ENCODE measurements around the gene SLC35F3.

SLC35F3 gene

GRCh38 chr1:234311414-234311813 lies 406.9 kb downstream of the SLC35F3 start:
- TF ChIP-seq CTCF (IDR thresholded peaks at IDR 0.05; ENCODE audit: extremely low read depth, insufficient read depth, missing control alignments): no peak
- in situ Hi-C loops (cut with MboI; ENCODE audit: low pct_unique_long_range_greater_than_20kb, low sequenced_read_pairs, unreplicated experiment): loop anchor here (10.0 kb wide), 1 partner anchor 167 kb away; no protein-coding TSS in a partner anchor
- no peak for DNase-seq (ENCODE audit: low spot score)

- DNase-seq (ENCODE audit: low spot score): no peak
- TF ChIP-seq CTCF (IDR thresholded peaks at IDR 0.05; ENCODE audit: extremely low read depth, insufficient read depth, missing control alignments): no peak
- in situ Hi-C loops (cut with MboI; ENCODE audit: low pct_unique_long_range_greater_than_20kb, low sequenced_read_pairs, unreplicated experiment): loop anchor here (10.0 kb wide), 1 partner anchor 168 kb away; no protein-coding TSS in a partner anchor
Observed at GRCh38 chr1:234313171-234313570, 408.7 kb downstream of the SLC35F3 start.

GRCh38 chr1:234315091-234315541 lies 410.6 kb downstream of the SLC35F3 start:
- in situ Hi-C loops (cut with MboI; ENCODE audit: low pct_unique_long_range_greater_than_20kb, low sequenced_read_pairs, unreplicated experiment): loop anchor here (10.0 kb wide), 1 partner anchor 170 kb away; no protein-coding TSS in a partner anchor
- DNase-seq (ENCODE audit: low spot score): no peak

GRCh38 chr1:234315588-234315987 lies 411.1 kb downstream of the SLC35F3 start:
- no peak for DNase-seq (ENCODE audit: low spot score)
- no peak for TF ChIP-seq CTCF (IDR thresholded peaks at IDR 0.05; ENCODE audit: extremely low read depth, insufficient read depth, missing control alignments)
- in situ Hi-C loops (cut with MboI; ENCODE audit: low pct_unique_long_range_greater_than_20kb, low sequenced_read_pairs, unreplicated experiment): loop anchor here (10.0 kb wide), 1 partner anchor 171 kb away; no protein-coding TSS in a partner anchor

More at GRCh38 chr1:234315091-234315541, 410.6 kb downstream of the SLC35F3 start:
- TF ChIP-seq CTCF (IDR thresholded peaks at IDR 0.05; ENCODE audit: extremely low read depth, insufficient read depth, missing control alignments): no peak

- in situ Hi-C loops (cut with MboI; ENCODE audit: low pct_unique_long_range_greater_than_20kb, low sequenced_read_pairs, unreplicated experiment): loop anchor here (10.0 kb wide), 1 partner anchor 172 kb away; no protein-coding TSS in a partner anchor
- no peak for DNase-seq (ENCODE audit: low spot score)
- TF ChIP-seq CTCF (IDR thresholded peaks at IDR 0.05; ENCODE audit: extremely low read depth, insufficient read depth, missing control alignments): no peak
Observed at GRCh38 chr1:234316486-234316885, 412.0 kb downstream of the SLC35F3 start.

- TF ChIP-seq CTCF (IDR thresholded peaks at IDR 0.05; ENCODE audit: extremely low read depth, insufficient read depth, missing control alignments): no peak
- no peak for DNase-seq (ENCODE audit: low spot score)
- in situ Hi-C loops (cut with MboI; ENCODE audit: low pct_unique_long_range_greater_than_20kb, low sequenced_read_pairs, unreplicated experiment): loop anchor here (10.0 kb wide), 1 partner anchor 172 kb away; no protein-coding TSS in a partner anchor
Observed at GRCh38 chr1:234316937-234317336, 412.5 kb downstream of the SLC35F3 start.
